Bronchial epithelial cell (primary cell): ENCODE results near the gene POMGNT2. TPM values are rescaled to one million over a fixed set of nuclear protein-coding genes. Genes with fewer than 3 reads are reported as not detected.

Experiments used
- DNase-seq: peaks from one replicate; pipeline ENCODE4 v3.0.0-alpha.2; 2010; ENCODE audit warnings: low read depth
- FAIRE-seq: peaks from 2 replicates; lab custom pipeline; 2011; peaks lifted over from hg19 to GRCh38; lab: Jason Lieb, UNC
- H3K27me3 ChIP-seq: 2 replicates; pipeline ENCODE4 v1.5.1; 2011; ENCODE audit warnings: low read length; ENCODE audit not compliant: control insufficient read depth, insufficient read depth
- H3K36me3 ChIP-seq: 2 replicates; pipeline ENCODE4 v1.5.1; 2011; ENCODE audit warnings: low read length; ENCODE audit not compliant: control insufficient read depth, insufficient read depth
- H3K4me3 ChIP-seq: 2 replicates; pipeline ENCODE4 v1.5.1; 2011; ENCODE audit warnings: mild to moderate bottlenecking, low read depth, low read length, control low read depth
- total RNA-seq: library from RNA; depleted of rRNA; stranded (reverse); fragments of >200 nt; gene quantifications from 2 replicates; pipeline ENCODE4 v1.2.1, GENCODE V29; 2014
- TF ChIP-seq, protein P1 (sequence below): IDR thresholded peaks from 2 replicates; pipeline ENCODE4 v1.5.1; 2011; ENCODE audit warnings: mild to moderate bottlenecking, moderate library complexity, low read length, control low read depth, inconsistent platforms; ENCODE audit not compliant: insufficient read depth, severe bottlenecking

Gene POMGNT2
- total RNA-seq, 1 donor from 2014 or later: 8.2 TPM

GRCh38 chr3:43086460-43087165 is 19.3 kb downstream of the POMGNT2 start:
- no peaks in the 10 kb centered on the region for H3K36me3 ChIP-seq
- DNase-seq (no peak), FAIRE-seq (no peak)
- TF ChIP-seq, protein P1, sequence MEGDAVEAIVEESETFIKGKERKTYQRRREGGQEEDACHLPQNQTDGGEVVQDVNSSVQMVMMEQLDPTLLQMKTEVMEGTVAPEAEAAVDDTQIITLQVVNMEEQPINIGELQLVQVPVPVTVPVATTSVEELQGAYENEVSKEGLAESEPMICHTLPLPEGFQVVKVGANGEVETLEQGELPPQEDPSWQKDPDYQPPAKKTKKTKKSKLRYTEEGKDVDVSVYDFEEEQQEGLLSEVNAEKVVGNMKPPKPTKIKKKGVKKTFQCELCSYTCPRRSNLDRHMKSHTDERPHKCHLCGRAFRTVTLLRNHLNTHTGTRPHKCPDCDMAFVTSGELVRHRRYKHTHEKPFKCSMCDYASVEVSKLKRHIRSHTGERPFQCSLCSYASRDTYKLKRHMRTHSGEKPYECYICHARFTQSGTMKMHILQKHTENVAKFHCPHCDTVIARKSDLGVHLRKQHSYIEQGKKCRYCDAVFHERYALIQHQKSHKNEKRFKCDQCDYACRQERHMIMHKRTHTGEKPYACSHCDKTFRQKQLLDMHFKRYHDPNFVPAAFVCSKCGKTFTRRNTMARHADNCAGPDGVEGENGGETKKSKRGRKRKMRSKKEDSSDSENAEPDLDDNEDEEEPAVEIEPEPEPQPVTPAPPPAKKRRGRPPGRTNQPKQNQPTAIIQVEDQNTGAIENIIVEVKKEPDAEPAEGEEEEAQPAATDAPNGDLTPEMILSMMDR: no peak
- H3K4me3 ChIP-seq: no peak overlapping the region
- no peaks in the 10 kb centered on the region for H3K27me3 ChIP-seq

GRCh38 chr3:43082457-43082856 is 23.4 kb downstream of the POMGNT2 start:
- H3K36me3 ChIP-seq: no peaks in the 10 kb centered on the region
- no peaks in the 10 kb centered on the region for H3K27me3 ChIP-seq
- no peak for FAIRE-seq
- H3K4me3 ChIP-seq: no peak overlapping the region
- TF ChIP-seq, protein P1: no peak
- DNase-seq: no peak

DNA sequence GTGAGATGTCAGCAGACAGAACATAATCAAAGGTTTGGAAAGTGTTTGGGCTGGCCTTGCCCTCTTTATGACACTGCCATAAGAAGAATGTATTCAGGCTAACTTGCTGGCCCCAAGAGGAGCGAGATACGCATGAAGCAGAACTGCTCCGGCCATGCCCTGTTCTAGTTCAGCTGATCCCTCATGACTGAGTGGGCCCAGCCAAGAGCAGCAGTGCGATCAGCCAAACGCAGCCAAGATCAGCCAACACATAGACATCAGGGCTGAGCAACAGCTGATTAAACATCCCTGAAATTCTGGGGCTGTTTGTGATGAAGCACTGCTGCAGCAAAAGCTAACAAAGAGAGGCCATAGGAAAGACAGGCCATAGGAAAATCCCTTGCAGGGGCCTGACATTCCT is 24.1 kb downstream of the POMGNT2 start:
- Histone ChIP-seq H3K36me3 (no peaks in the 10 kb centered on the region), H3K4me3 (no peak overlapping the region), H3K27me3 (no peaks in the 10 kb centered on the region)
- no peak for FAIRE-seq
- DNase-seq: no peak
- TF ChIP-seq, protein P1: no peak

DNA sequence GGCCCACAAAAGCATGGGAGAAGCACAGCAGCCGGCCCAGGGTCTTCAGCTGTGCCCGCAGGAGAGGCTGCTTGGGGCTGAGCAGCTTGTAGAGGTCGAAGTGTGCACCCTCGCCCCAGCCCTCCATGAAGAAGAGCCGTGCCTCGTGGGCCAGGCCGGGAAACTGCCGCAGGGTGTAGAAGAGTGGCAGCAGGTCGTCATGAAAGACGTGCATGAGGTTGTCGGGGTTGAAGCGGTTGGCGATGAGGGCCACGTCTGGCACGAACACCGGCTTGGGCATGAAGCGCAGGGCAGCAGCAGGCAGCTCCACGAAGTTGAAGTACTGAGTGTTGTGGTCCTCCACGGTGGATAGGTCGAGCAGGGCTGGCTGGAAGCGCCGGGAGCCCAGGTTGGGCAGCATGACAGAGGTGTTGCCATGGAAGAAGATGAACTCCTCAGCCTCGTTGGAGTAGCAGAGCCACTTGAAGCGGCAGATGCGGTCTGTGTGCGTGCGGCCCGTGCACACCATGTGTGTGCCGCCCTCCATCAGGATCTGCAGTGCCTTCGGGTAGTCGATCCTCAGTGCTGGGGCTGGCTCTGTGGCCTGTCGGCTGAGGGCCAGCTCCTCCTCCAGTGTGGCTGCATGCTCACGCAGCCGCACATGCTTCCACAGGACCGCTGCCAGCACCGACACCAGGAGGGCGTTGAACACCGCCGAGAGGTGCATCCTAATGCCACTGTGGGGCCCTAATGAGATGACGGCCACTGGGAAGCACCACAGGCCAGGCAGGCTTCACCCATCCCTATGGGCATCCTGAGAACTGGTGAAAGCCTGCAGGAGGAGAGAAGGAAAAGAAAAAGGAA is 24.9 kb downstream of the POMGNT2 start:
- Histone ChIP-seq H3K27me3 (no peaks in the 10 kb centered on the region), H3K36me3 (no peaks in the 10 kb centered on the region), H3K4me3 (no peak overlapping the region)
- no peak for FAIRE-seq
- TF ChIP-seq, protein P1: no peak
- no peak for DNase-seq

DNA sequence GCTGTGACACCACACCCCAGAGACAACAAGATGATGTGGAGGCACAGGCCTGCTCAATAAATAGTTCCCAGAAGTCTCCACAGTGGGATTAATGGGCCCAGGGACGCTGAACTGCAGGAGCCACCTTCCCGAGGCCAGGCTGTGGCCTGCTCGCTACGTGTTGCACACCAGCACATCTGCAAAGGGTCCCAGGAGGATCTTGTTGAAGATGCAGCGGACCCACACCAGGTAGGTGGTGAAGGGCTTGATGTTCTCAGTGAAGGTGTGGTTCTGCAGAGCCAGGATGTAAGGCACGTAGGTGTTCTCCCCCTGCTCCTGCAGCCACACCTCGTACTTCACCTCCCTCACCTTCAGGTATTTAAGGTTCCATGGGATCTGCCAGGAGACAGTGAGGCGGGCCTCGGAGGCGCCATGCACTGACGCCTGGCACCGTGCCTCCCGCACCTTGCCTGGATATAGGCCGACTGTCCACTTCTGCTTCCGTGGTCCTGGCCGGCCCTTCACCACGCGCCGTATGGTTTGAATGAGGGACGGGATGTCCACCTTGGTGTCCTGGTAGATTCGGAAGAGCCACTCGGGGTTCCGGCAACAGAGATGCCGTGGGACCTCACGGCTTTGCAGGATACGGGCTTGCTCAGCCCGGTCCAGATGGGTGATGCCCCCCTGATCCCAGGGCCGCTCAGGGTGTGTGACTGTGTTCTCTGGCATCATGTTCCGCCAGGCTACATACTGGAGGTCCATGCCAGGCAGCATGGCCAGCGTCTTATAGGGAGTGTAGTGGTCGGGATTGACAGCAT is 26.1 kb downstream of the POMGNT2 start:
- DNase-seq: no peak
- Histone ChIP-seq H3K36me3 (no peaks in the 10 kb centered on the region), H3K4me3 (no peak overlapping the region), H3K27me3 (no peaks in the 10 kb centered on the region)
- FAIRE-seq: no peak
- TF ChIP-seq, protein P1: no peak
